Sciatic nerve (tissue), 2 donors: ENCODE results near the gene CDK5RAP1. TPM values are rescaled to one million over a fixed set of nuclear protein-coding genes. Genes with fewer than 3 reads are reported as not detected.

ENCODE experiments used
- ATAC-seq: fragments of 200-7000 bp; cut with Tn5 transposase; one replicate; pipeline ENCODE4 v1.9.1; 2020; ENCODE audit warnings: mild to moderate bottlenecking, moderate library complexity
- DNase-seq: peaks from one replicate; pipeline ENCODE4 v3.0.0-alpha.2; 2020; ENCODE audit warnings: low spot score
- intact Hi-C: fragments of 100-400 bp; cut with DNase I; formaldehyde crosslinking; loops from one replicate; pipeline ENCODE4 v1.14.2; 2022
- total RNA-seq: library from RNA; stranded (reverse); fragmentation: NEBNext Ultra II Directional; extraction: Animal tissue kit (Norgen Biotek cat#: 25700); gene quantifications from one replicate; pipeline ENCODE4 v1.2.1, GENCODE V29; 2021
- donor health status: DM: no; HTN: no; CAD: no.
- donor health status: DM: no; HTN: no; CAD: no.

CDK5RAP1 gene
- total RNA-seq, 1 donor from 2014 or later = 27.4 TPM

- no peak for ATAC-seq
- DNase-seq = no peak
- intact Hi-C loops = no loop called here
These were observed 57.8 kb downstream of the CDK5RAP1 start for GRCh38 chr20:33343521-33343920.

DNA sequence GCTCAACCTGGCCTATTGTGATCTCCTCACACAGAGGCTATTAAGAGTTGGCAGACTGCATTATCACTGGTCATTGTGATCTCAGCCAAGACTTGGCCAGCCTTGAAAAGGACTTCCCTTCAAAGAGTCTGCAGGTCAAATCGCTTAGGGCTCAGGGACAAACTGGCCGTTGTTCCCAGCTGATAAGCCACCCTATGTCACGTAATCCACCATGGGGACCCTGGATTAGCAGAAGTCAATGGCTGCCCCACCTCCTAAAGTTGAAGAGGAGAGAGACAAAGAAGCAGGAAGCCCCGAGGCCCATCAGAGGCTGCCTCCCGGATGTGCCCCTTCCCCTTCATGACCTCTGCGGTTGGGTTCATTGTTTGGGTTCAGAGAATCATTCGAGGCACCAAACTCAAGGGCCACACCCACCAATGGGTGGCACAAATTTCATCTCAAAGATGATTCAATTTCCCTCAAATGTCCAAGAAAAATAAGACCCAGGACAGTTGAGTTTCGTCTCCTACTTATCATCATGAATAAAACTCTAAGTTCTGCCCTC lies 61.7 kb downstream of the CDK5RAP1 start:
- no peak for DNase-seq
- intact Hi-C loops = no loop called here
- no peak for ATAC-seq

GRCh38 chr20:33338467-33339258 lies 62.7 kb downstream of the CDK5RAP1 start:
- intact Hi-C loops = no loop called here
- no peak for ATAC-seq
- DNase-seq = no peak

GRCh38 chr20:33337531-33338165 lies 63.7 kb downstream of the CDK5RAP1 start:
- intact Hi-C loops = no loop called here
- no peak for DNase-seq
- ATAC-seq = no peak

GRCh38 chr20:33337119-33337518 lies 64.2 kb downstream of the CDK5RAP1 start:
- DNase-seq (no peak), ATAC-seq (no peak)
- intact Hi-C loops = no loop called here

DNA sequence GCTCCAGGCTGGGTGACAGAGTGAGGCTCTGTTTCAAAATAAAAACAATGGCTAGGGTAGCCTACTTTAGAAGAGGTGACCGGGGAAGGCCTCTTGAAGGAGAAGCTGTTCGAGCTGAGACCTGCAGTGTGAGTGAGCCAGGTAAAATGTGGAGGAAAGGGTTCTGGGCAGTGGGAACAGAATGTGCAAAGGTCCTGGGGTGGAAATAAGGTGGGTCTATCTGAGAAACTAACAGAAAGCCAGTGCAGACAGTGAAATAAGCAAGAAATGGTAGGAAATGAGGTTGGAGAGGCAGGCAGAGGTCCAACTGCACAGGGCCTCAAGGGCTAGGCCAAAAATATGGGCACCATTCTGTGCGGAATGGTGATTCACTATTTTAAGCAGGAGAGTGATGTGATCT lies 64.9 kb downstream of the CDK5RAP1 start:
- intact Hi-C loops = no loop called here
- no peak for ATAC-seq

DNA sequence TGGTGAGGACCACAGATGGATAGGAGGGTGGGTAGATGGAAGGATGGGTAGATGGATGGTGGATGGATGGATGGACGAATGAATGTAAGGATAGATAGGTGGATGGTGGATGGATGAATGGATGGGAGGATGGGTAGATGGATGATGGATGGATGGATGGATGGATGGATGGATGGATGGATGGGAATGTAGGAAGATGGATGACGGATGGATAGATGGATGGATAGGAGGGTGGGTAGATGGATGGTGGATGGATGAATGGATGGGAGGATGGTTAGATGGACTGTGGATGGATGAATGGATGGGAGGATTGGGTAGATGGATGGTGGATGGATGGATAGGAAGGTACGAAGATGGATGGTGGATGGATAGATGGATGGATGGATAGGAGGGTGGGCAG lies 67.2 kb downstream of the CDK5RAP1 start:
- no peak for ATAC-seq
- intact Hi-C loops = no loop called here

More for the DNA sequence above, 64.9 kb downstream of the CDK5RAP1 start:
- DNase-seq = no peak

DNA sequence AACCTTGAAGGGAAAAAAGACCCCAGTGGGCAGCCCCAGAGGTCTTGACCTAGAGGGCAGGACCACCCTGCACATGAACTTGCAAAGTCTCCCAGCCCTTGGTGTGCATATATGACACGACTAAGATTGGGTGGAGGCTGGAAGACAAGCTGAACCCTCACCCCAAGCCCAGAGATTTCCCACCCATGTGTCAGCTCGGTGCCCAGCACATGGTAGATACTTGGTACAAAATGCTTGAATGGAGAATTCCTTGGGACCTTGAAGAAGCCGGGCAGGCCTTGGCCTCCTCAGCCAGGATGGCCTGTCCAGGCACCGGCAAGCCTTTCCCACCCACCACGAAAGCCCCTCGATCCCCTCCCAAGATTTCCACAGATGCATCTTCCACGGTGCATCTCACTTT lies 67.7 kb downstream of the CDK5RAP1 start:
- ATAC-seq = no peak
- intact Hi-C loops = no loop called here
- no peak for DNase-seq

More for the DNA sequence above, 67.2 kb downstream of the CDK5RAP1 start:
- no peak for DNase-seq

DNA sequence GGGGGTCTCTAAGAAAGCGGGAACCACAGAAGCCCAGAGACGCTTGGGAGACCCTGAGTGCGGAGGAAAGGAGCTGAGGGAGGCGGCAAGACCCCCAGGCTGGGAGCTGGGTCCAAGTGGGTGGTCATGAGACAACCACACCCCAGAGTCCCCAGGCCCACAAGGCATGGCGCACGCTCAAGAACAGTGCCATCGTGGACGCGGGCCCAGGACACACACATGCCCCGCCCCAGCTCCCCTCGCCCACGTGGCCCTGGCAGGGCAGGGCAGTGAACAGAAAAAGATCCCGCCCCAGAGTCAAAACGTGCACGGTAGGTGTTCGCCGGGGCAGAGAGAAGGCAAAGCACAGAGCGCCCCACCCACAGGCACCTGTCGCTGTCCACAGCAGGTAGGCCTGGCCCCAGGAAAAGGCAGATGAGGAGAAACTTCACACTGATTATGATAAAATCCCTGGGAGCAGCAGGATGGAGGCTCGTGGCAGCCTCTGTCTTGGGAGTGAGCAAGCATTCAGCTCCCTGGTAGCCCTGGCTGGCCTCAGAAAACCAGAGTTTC lies 68.3 kb downstream of the CDK5RAP1 start:
- intact Hi-C loops = no loop called here
- ATAC-seq (no peak), DNase-seq (no peak)

DNA sequence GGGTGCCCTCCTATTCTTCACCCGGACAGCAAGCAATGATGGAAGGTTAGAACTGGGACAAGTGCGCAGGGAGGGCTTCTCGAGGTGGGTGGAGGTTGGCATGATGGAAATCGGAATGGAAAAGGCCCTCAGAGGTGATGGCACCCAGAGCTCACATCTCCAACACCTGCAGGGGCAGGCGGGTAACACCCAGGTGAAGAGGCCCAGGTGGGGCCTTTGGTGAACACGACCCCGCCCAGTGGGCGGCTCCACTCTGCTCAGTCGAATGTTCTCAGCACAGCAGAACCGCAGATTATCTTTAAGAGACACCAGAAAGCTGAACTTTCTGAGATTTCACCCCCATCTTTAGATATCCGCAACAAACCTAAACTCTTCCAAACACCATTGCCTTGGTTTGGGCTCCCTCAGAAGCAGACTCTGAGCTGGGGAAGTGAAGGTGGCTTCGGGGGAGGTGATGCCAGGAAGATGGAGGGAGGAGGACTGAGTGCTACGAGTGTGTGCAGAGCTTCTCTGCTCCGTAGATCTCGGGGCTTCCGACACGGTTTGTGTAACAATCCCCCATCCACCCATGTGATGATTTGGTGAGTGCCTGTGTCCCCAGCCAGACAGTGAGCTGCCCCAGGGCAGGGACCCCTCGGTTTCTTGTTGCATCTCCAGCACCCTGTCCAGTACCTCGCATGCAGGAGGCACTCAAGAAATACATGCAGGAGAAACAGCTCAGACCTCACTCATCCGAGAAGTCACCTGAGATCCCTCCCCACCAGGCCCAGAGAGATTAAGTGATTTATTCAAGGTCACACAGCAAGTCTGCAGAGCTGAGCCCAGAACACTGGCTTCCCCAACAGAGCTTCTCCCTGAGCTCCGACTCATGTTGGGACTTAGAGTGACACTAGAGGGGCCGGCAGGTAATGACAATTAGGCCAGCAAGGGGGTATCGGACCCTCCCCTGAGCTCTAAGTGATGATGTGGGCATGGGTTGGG lies 72.9 kb downstream of the CDK5RAP1 start:
- DNase-seq (no peak), ATAC-seq (no peak)
- intact Hi-C loops = no loop called here

DNA sequence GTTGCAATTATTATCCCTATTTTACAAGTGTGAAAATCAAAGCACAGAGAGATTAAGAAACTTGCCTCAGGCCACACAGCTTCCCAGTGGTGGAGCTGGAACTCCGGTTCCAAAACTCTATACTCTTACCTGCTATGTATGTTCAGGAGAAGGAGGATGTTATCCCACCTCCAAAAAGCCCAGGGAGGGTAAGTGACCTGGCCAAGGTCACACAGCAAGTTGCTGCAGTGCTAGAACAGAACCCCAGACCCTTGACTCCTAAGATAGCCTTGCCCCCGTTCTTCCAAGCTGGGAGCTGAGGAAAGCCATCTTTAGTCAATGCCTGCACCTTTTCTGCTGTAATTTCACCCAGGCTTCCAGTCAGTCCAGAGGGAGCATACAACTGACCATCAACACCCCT lies 76.0 kb downstream of the CDK5RAP1 start:
- DNase-seq = no peak
- intact Hi-C loops = no loop called here
- no peak for ATAC-seq

DNA sequence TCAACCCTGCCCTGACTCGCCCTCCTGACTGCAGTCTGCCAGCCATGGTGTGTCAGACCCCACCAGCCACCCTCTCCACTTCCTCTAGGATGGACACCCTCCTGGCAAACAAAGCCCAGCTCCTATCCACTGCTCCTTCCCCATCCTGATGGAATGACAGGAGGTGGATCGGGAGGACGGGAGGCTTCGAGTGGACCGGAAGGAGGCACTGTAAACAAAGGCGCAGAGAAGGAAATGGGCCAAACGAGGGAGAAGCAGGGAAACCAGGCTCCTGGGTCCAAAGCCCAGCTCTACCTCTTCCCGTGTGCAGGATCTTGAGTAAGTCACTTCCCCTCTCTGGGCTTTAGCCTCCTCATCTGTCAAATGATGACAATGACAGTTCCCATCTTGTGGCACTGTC lies 78.1 kb downstream of the CDK5RAP1 start:
- intact Hi-C loops = no loop called here
- DNase-seq (no peak), ATAC-seq (no peak)

GRCh38 chr20:33322456-33322855 lies 78.9 kb downstream of the CDK5RAP1 start:
- DNase-seq = no peak
- intact Hi-C loops = no loop called here
- ATAC-seq = no peak

GRCh38 chr20:33320006-33320405 lies 81.3 kb downstream of the CDK5RAP1 start:
- DNase-seq (no peak), ATAC-seq (no peak)
- intact Hi-C loops = no loop called here

- ATAC-seq (no peak), DNase-seq (no peak)
- intact Hi-C loops = no loop called here
These were observed 83.3 kb downstream of the CDK5RAP1 start for GRCh38 chr20:33318096-33318429.

GRCh38 chr20:33317424-33318095 lies 83.8 kb downstream of the CDK5RAP1 start:
- no peak for ATAC-seq

GRCh38 chr20:33316958-33317357 lies 84.4 kb downstream of the CDK5RAP1 start:
- no peak for DNase-seq
- intact Hi-C loops = no loop called here
- ATAC-seq = no peak

More at GRCh38 chr20:33317424-33318095, 83.8 kb downstream of the CDK5RAP1 start:
- DNase-seq = no peak
- intact Hi-C loops = no loop called here

- intact Hi-C loops = no loop called here
- ATAC-seq = no peak
- DNase-seq = no peak
These were observed 85.0 kb downstream of the CDK5RAP1 start for GRCh38 chr20:33316343-33316742.
